Activated T-helper 2 cell treated with anti-CD3 and anti-CD28 coated beads, Interferon-gamma antibody, Interleukin-2, Interleukin-4, amounts not matched to agents 10 μg/mL and 5 μg/mL and 100 μg/mL, durations not matched to agents 14 hours and 24 hours and 36 hours (primary cell): ENCODE data around the gene PPARA. TPM values are rescaled to one million over a fixed set of nuclear protein-coding genes. Genes with fewer than 3 reads are reported as not detected.
"Not testable (repeated sequence)": the region's sequence is repeated elsewhere in the genome, so short reads cannot be mapped to it uniquely, and the experiment has no call there.

Experiments
- DNase-seq: peaks from one replicate; pipeline ENCODE4 v3.0.0; 2021; ENCODE audit warnings: low spot score
- H3K27ac Mint-ChIP-seq: one replicate; pipeline ENCODE4 v1.8.0; 2021; ENCODE audit warnings: mixed read lengths
- H3K27me3 Mint-ChIP-seq: one replicate; pipeline ENCODE4 v1.8.0; 2021; ENCODE audit warnings: low read depth, mixed read lengths
- H3K36me3 Mint-ChIP-seq: one replicate; pipeline ENCODE4 v1.8.0; 2021; ENCODE audit warnings: low read depth, mixed read lengths
- H3K4me1 Mint-ChIP-seq: one replicate; pipeline ENCODE4 v1.8.0; 2021; ENCODE audit warnings: low read depth, mixed read lengths
- H3K4me3 Mint-ChIP-seq: one replicate; pipeline ENCODE4 v1.8.0; 2021; ENCODE audit warnings: low read depth, mild to moderate bottlenecking, moderate library complexity, mixed read lengths
- H3K9me3 Mint-ChIP-seq: one replicate; pipeline ENCODE4 v1.8.0; 2021; ENCODE audit warnings: mixed read lengths
- intact Hi-C: fragments of 100-400 bp; cut with micrococcal nuclease; formaldehyde crosslinking; loops from one replicate; pipeline ENCODE4 v1.15.1; 2023
- total RNA-seq: library from RNA; stranded (reverse); gene quantifications from 2 replicates; pipeline ENCODE4 v1.2.3, GENCODE V29; 2022

Gene PPARA
- total RNA-seq, 1 donor from 2014 or later: 14.0 TPM

DNA sequence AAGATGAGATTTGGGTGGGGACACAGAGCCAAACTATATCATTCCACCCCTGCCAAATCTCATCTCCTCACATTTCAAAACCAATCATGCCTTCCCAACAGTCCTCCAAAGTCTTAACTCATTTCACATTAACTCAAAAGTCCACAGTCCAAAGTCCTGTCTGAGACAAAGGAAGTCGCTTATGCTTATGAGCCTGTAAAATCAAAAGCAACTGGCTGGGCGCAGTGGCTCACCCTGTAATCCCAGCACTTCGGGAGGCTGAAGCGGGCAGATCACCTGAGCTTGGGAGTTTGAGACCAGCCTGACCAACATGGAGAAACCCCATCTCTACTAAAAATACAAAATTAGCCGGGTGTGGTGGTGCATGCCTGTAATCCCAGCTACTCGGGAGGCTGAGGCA is 114.2 kb downstream of the PPARA start:
- Mint-ChIP-seq H3K27me3 (peaks cover 61% of the 10 kb centered on the region), H3K9me3 (peaks cover 21% of the 10 kb centered on the region), H3K4me1 (peaks cover 14% of the 10 kb centered on the region), H3K36me3 (peaks cover 26% of the 10 kb centered on the region)
- H3K4me3 Mint-ChIP-seq, intact Hi-C loops, H3K27ac Mint-ChIP-seq, DNase-seq: not testable (repeated sequence)

DNA sequence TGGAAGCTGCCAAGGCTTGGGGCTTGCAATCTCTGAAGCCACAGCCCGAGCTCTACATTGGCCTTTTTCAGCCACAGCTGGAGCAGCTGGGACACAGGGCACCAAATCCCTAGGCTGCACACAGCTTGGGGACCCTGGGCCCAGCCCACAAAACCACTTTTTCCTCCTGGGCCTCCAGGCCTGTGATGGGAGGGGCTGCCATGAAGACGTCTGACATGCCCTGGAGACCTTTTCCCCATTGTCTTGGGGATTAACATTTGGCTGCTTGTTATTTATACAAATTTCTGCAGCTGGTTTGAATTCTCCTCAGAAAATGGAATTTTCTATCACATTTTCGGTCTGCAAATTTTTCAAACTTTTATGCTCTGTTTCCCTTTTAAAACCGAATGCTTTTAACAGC is 115.3 kb downstream of the PPARA start:
- intact Hi-C loops, H3K27ac Mint-ChIP-seq, DNase-seq, H3K4me3 Mint-ChIP-seq: not testable (repeated sequence)
- Mint-ChIP-seq H3K36me3 (peaks cover 26% of the 10 kb centered on the region), H3K4me1 (peaks cover 19% of the 10 kb centered on the region), H3K27me3 (peaks cover 50% of the 10 kb centered on the region), H3K9me3 (peaks cover 21% of the 10 kb centered on the region)

DNA sequence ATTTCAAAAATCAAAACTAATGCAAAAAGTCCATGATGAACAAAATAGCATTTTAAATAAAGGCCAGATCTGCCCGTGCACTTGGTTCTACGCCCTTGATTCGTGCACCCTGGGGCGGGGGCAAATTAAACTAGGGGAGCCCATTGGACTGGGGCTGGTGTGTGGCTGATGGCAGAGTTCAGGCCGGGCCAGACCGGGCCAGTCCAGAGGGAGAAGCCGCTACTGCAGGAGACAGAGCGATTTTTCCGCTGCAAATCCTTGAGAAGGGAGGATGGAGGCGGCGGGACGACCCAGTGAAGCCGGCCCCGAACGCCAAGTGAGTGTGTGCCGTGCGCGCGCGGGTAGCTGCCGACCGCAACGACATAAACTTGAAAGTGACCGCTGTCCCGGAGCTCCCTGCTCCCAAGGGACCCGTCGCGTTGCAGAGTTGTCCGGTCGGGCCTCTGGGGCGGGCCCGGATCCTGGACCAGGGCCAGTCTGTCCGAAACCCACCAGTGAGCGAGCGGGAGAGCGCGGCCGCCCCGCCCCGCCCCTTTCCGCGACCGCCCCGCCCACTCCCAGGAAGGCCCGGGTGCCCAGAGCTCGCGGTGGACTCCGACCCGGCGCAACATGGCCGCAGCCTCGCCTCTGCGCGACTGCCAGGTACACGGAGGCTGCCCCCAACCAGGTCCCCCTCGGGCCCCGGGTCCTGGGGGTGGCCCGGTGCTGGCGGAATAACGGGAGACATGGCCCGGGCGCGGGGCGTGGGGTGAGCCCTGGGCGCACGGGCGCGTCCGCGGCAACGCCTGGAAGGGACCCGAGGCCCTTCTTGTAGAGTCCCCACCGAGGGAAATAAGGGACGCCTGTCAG is 117.3 kb downstream of the PPARA start, which contains the start of gene TTC38:
TTC38 (plus strand) TSS at position 578 of the 849 bp plus-strand sequence; CDS start at position 610, 32 bp downstream.
- peak; percentile 50 for DNase-seq
- peaks cover 31% of the 10 kb centered on the region for H3K27me3 Mint-ChIP-seq
- H3K9me3 Mint-ChIP-seq: peaks cover 21% of the 10 kb centered on the region
- H3K4me1 Mint-ChIP-seq: peaks cover 19% of the 10 kb centered on the region
- H3K27ac Mint-ChIP-seq: peak within 1 kb of the TSS; percentile 55
- intact Hi-C loops: no loop called here
- H3K36me3 Mint-ChIP-seq: peaks cover 20% of the 10 kb centered on the region
- H3K4me3 Mint-ChIP-seq: peak within 1 kb of the TSS; percentile 89

DNA sequence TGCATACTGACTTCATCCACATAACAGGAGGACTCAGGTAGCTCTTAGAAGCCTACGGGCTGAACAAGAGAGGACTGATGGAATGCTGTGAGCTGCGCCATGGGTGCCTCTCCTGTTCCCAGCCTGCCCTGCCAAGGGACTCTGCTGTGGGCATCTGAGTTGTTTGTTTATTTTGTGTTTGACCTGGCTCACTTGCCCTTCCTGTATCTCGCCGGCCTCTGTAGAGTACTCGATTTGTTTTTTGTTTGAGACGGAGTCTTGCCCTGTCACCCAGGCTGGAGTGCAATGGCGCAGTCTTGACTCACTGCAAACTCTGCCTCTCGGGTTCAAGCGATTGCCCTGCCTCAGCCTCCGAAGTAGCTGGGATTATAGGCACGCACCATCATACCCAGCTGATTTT is 119.2 kb downstream of the PPARA start:
- no peak for DNase-seq
- Mint-ChIP-seq H3K27ac (no peak overlapping the region), H3K27me3 (peaks cover 17% of the 10 kb centered on the region), H3K36me3 (peaks cover 19% of the 10 kb centered on the region), H3K9me3 (peaks cover 10% of the 10 kb centered on the region), H3K4me3 (peak overlapping the region; percentile 71), H3K4me1 (peaks cover 19% of the 10 kb centered on the region)
- intact Hi-C loops: no loop called here

DNA sequence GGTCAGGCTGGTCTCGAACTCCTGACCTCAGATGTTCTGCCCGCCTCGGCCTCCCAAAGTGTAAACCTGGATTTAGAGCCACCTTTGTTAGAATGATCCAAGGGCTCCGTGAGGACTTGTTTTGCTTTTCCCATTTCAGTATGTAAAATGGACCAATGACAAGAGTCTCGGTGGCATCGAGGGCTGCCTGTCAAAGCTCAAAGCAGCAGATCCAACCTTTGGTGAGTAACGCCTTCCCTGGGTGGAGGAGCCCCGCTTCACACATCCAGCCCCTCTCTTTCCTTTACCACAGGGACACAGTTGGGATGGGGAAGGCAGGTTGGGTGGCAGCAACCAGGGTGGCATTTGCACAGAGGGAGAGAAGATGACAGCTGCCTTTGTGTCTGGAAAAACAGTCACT is 121.9 kb downstream of the PPARA start:
- Mint-ChIP-seq H3K27ac (no peak overlapping the region), H3K4me1 (peaks cover 19% of the 10 kb centered on the region), H3K4me3 (no peak overlapping the region), H3K36me3 (peaks cover 28% of the 10 kb centered on the region), H3K9me3 (peaks cover 4% of the 10 kb centered on the region), H3K27me3 (no peaks in the 10 kb centered on the region)
- intact Hi-C loops: no loop called here
- DNase-seq: no peak

DNA sequence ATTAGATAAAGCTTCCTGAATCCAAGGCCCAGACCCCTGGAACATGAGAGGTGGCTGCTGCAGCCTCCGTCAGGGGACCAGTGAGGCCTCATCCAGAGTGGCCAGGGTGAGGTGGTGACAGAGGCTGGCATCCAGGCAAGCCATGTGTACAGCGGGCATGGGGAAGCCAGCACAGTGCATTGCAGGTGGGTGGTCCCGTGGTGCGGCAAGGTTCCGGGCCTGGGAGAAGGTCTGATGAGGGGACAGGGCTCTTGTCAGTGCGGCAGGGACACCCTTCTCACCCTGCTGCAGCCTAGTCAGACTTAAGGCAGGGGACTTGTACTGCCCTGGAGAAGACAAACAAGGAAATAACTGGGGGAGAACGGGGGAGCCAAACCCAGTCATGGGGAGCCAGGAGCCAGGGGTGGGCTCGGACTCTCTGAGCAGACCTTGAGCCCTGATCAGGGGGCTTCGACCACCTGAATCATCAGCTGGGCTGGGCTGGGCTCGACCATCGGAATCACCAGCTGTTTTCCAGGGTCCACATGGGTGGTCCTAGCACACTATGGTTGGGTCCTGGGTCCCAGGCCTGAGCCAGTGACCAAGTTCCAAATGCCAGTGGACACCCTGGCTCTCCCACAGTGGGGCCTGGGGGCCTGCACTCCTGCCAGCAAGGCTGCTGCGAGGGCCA is 122.6 kb downstream of the PPARA start:
- peaks cover 14% of the 10 kb centered on the region for H3K4me1 Mint-ChIP-seq

DNA sequence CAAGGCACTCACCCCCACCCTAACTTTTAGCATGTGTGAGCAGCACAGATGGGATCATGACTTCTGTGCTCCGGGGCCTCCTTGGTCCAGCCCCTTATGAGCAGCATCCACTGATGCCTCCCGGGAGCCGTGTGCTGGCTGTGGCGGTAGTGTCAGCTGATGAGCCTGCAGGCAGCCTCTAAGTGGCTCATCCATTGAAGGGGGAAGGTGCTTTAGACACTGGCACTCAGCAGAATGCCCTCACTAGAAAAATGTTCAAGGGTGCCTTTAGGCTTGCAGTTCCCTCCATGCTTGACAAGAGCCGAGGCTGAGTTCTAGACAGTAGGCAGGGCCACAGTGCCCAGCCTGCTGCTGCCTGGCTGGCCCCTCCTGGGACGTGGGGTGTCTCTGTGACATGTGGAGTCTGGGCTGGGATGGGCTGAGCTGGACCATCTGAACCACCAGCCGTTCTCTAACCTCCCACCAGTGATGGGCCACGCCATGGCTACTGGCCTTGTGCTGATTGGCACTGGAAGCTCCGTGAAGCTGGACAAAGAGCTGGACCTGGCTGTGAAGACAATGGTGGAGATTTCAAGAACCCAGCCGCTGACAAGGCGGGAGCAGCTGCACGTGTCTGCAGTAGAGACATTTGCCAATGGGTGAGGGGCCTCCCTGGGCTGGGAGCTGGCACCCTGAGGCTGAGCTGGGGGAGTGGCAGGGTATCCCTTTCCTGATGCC is 123.3 kb downstream of the PPARA start:
- peaks cover 4% of the 10 kb centered on the region for H3K9me3 Mint-ChIP-seq
- intact Hi-C loops: no loop called here
- H3K27me3 Mint-ChIP-seq: no peaks in the 10 kb centered on the region
- H3K4me3 Mint-ChIP-seq: no peak overlapping the region
- no peak for DNase-seq
- peaks cover 28% of the 10 kb centered on the region for H3K36me3 Mint-ChIP-seq
- H3K4me1 Mint-ChIP-seq: peaks cover 11% of the 10 kb centered on the region
- H3K27ac Mint-ChIP-seq: no peak overlapping the region

More for the DNA sequence above, 122.6 kb downstream of the PPARA start:
- no peak overlapping the region for H3K27ac Mint-ChIP-seq
- peaks cover 28% of the 10 kb centered on the region for H3K36me3 Mint-ChIP-seq
- H3K4me3 Mint-ChIP-seq: no peak overlapping the region
- intact Hi-C loops: no loop called here
- no peaks in the 10 kb centered on the region for H3K27me3 Mint-ChIP-seq
- DNase-seq: no peak
- H3K9me3 Mint-ChIP-seq: peaks cover 4% of the 10 kb centered on the region

DNA sequence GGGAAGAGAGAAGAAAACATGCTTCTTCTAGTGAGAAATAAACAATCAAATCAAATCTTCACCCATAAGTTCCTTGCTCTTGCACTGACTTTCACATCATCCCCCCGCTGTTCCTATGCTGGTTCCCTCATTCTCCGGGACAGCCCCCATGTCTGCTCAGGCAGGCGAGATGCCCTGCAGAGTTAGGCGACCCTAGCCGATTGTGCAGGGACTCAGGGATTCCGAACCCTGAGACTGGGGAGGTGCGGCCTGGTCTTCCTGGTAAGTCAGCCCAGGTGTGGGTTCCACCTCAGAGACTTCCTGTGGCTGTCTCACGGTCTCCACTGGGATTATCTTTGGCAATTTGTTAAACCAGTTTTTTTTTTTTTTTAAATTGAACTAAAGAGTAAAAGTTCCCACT is 124.1 kb downstream of the PPARA start:
- H3K27ac Mint-ChIP-seq: no peak overlapping the region
- peaks cover 33% of the 10 kb centered on the region for H3K36me3 Mint-ChIP-seq
- no peaks in the 10 kb centered on the region for H3K27me3 Mint-ChIP-seq
- intact Hi-C loops: no loop called here
- H3K4me3 Mint-ChIP-seq: no peak overlapping the region
- peaks cover 8% of the 10 kb centered on the region for H3K4me1 Mint-ChIP-seq
- H3K9me3 Mint-ChIP-seq: peaks cover 4% of the 10 kb centered on the region
- no peak for DNase-seq

DNA sequence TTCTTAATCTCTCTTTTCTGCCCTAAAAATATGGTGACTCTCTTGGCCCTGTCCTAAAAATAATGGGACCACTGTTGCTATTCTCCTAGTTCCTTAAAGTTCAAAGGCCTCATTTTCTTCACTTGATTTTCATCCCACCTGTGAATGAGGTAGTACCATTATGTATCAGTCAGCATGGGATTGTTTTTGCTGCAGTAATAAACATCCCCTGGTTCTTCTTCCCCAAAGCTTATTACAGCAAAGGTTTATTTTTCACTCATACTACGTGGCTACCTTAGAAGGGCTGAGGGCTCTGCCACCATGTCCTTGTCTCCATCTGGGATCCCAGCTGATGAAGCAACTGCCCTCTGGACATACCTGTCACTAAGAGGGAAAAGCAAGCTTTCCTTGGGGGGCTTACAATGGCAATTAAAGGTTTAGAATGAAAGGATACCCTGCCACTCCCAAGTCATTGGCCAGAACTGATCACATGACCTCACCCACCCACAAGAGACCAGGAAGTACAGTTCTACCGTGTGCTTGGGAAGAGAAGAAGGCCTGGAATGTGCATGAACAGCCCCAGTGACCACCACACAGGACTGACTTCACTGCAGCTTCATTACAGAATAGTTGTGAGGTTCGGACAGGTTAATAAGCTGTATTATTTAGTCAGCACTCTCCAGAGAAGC is 125.3 kb downstream of the PPARA start:
- intact Hi-C loops: no loop called here
- H3K36me3 Mint-ChIP-seq: peaks cover 33% of the 10 kb centered on the region
- H3K27me3 Mint-ChIP-seq: no peaks in the 10 kb centered on the region
- H3K4me3 Mint-ChIP-seq: no peak overlapping the region
- H3K27ac Mint-ChIP-seq: no peak overlapping the region
- H3K9me3 Mint-ChIP-seq: peaks cover 4% of the 10 kb centered on the region
- peaks cover 2% of the 10 kb centered on the region for H3K4me1 Mint-ChIP-seq
- DNase-seq: no peak

DNA sequence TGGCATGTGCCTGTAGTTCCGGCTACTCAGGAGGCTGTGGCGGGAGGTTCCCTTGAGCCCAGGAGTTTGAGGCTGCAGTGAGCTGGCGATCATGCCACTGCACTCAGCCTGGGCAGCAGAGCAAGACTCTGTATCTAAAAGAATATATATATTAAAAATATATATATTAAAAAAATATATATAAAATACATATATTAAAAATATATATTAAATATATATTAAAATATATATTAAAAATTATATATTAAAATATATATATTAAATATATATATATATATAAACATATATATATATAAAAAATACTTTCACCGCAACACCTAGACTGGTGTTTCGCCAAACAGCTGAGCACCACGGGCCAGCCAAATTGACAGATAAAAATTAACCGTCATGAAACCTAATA is 126.2 kb downstream of the PPARA start:
- Mint-ChIP-seq H3K4me1 (peaks cover 2% of the 10 kb centered on the region), H3K4me3 (no peak overlapping the region), H3K27me3 (no peaks in the 10 kb centered on the region), H3K9me3 (peaks cover 4% of the 10 kb centered on the region), H3K36me3 (peaks cover 36% of the 10 kb centered on the region), H3K27ac (no peak overlapping the region)
- DNase-seq: no peak
- intact Hi-C loops: no loop called here

DNA sequence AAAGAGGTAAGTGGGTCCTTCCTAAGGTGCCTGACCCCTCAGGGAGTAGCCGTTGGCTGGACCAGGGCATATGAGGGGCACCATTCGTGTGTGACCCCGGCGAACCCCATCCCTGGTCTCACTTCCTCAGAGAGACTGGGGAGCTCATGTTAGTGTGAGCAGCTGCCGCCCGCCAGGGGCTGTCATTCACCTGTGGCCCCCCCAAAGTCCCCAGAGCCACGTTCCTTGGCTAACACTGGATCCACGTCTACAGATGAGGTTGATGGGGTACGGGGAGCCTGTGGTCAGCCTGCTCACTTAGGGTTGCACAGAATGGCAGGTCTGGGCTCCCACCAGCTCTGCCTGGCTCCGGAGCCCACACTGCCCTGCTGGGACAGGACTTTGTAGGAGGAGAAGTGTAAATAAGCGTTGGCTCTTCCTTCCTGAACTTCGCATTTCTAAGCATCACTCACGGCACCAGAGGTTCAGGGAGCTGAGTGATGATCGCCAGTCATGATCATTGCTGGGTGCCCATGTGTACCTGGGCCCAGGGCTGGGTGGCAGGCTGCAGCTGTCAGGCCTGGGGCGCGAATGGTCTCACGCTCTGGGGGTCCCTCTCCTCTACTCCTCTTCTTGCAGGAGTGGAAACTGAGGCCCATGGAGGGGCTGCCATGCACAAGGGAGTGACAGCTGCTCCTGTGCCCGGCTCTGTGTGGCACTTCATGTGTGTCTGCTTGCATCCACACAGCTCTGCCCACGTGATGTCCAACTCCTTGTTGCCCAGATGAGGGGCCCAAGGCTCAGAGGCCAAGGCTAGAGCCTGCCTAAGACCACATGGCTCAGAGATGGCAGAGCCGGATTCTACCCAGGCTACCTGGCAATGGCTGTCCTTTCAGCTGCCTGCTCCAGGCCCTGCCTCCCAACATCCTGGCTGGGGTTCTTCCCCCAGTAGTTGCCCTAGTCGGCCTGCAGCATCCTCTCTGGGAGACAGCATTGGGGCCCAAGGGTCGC is 128.6 kb downstream of the PPARA start:
- no peak for DNase-seq
- Mint-ChIP-seq H3K4me1 (peaks cover 2% of the 10 kb centered on the region), H3K27me3 (no peaks in the 10 kb centered on the region)

More for the DNA sequence above, 128.6 kb downstream of the PPARA start:
- H3K27ac Mint-ChIP-seq: no peak overlapping the region
- peaks cover 4% of the 10 kb centered on the region for H3K9me3 Mint-ChIP-seq
- H3K4me3 Mint-ChIP-seq: no peak overlapping the region
- intact Hi-C loops: no loop called here
- H3K36me3 Mint-ChIP-seq: peaks cover 33% of the 10 kb centered on the region
